HS-27A (cell line): Measurements from ENCODE around the gene MYO16.

ENCODE experiments used
- DNase-seq: peaks from one replicate; pipeline ENCODE4 v3.0.0-alpha.2; 2012; ENCODE audit warnings: low read depth, missing footprints

MYO16 gene

GRCh38 chr13:108797354-108797753, 167.9 kb downstream of the MYO16 start:
- DNase-seq: no peak

GRCh38 chr13:108807841-108808240, 178.4 kb downstream of the MYO16 start:
- no peak for DNase-seq

- no peak for DNase-seq
These were observed 182.8 kb downstream of the MYO16 start for GRCh38 chr13:108812165-108812564.

GRCh38 chr13:108812661-108813060, 183.2 kb downstream of the MYO16 start:
- no peak for DNase-seq

- DNase-seq: no peak
These were observed 184.3 kb downstream of the MYO16 start for GRCh38 chr13:108813587-108814170.

GRCh38 chr13:108816375-108816774, 187.0 kb downstream of the MYO16 start:
- DNase-seq: no peak

GRCh38 chr13:108827646-108828045, 198.2 kb downstream of the MYO16 start:
- no peak for DNase-seq

- DNase-seq: no peak
These were observed 198.8 kb downstream of the MYO16 start for GRCh38 chr13:108828086-108828815.

GRCh38 chr13:108830916-108831315, 201.5 kb downstream of the MYO16 start:
- no peak for DNase-seq

GRCh38 chr13:108833531-108833930, 204.1 kb downstream of the MYO16 start:
- no peak for DNase-seq

- DNase-seq: no peak
These were observed 204.8 kb downstream of the MYO16 start for GRCh38 chr13:108834193-108834592.

- DNase-seq: no peak
These were observed 205.7 kb downstream of the MYO16 start for GRCh38 chr13:108835083-108835482.

- DNase-seq: no peak
These were observed 221.3 kb downstream of the MYO16 start for GRCh38 chr13:108850691-108851090.

- no peak for DNase-seq
These were observed 222.2 kb downstream of the MYO16 start for GRCh38 chr13:108851660-108852059.

GRCh38 chr13:108853031-108853430, 223.6 kb downstream of the MYO16 start:
- no peak for DNase-seq

GRCh38 chr13:108855737-108856387, 226.5 kb downstream of the MYO16 start:
- DNase-seq: no peak

GRCh38 chr13:108858676-108859075, 229.3 kb downstream of the MYO16 start:
- no peak for DNase-seq

- no peak for DNase-seq
These were observed 230.0 kb downstream of the MYO16 start for GRCh38 chr13:108859197-108860012.

- no peak for DNase-seq
These were observed 231.0 kb downstream of the MYO16 start for GRCh38 chr13:108860418-108860817.

GRCh38 chr13:108877300-108877699, 247.9 kb downstream of the MYO16 start:
- DNase-seq: no peak

GRCh38 chr13:108878732-108879131, 249.3 kb downstream of the MYO16 start:
- DNase-seq: no peak

- no peak for DNase-seq
These were observed 260.0 kb downstream of the MYO16 start for GRCh38 chr13:108889324-108889984.
